ENCODE data around the gene GALNT1.

GRCh38 chr18:35689728-35690127 lies 108.2 kb downstream of the GALNT1 start:
- no peak for TF ChIP-seq CTCF (IDR thresholded peaks at IDR 0.05 in 2 of 3, conservative IDR thresholded peaks at IDR 0.05 in 1 of 3; ENCODE audit: borderline replicate concordance in 1 of 3, insufficient read depth in 1 of 3, low read depth in 2 of 3, low read length in 2 of 3)
- TF ChIP-seq POLR2A (IDR thresholded peaks at IDR 0.05; ENCODE audit: borderline replicate concordance, extremely low read depth, insufficient read depth, insufficient read length) = no peak
- no peak for TF ChIP-seq FOSL1 (IDR thresholded peaks at IDR 0.05; ENCODE audit: low read depth)
- TF ChIP-seq EZH2 (IDR thresholded peaks at IDR 0.05) = no peak
- TF ChIP-seq SIN3A (IDR thresholded peaks at IDR 0.05; ENCODE audit: low read depth) = no peak
- no peak for TF ChIP-seq JUND (IDR thresholded peaks at IDR 0.05)
- no peak for TF ChIP-seq REST (IDR thresholded peaks at IDR 0.05; ENCODE audit: low read depth)
- TF ChIP-seq POLR2AphosphoS5 (IDR thresholded peaks at IDR 0.05; ENCODE audit: low read depth, low read length) = no peak
